HG02943 (cell line): Measurements from ENCODE around the gene RSRC1.
"Not testable (repeated sequence)": the region's sequence is repeated elsewhere in the genome, so short reads cannot be mapped to it uniquely, and the experiment has no call there.

ENCODE experiments used
- ATAC-seq: cut with Tn5 transposase; IDR thresholded peaks from one replicate; pipeline ENCODE4 v1.9.1; 2021; ENCODE audit warnings: mild to moderate bottlenecking, low read depth, moderate library complexity; ENCODE audit not compliant: unreplicated experiment

The RSRC1 gene

DNA sequence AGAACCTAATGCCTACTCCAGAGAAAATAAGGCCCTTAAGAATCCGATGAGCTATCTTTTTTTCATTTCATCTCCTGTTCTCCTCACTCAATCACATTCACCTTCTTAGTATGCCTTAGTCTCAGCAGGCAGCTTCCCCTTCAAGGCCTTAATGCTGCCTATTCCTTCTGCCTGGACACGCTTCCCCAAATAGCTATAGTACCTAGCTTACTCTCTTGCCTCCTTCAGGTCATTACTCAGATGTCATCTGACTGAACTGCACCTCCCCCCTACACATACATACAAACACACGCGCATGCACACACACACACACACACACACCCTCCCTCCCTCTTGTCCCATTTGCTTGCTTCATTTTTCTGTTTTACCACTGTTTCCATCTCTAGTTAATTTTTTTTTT is 269.6 kb downstream of the RSRC1 start:
- no peak for ATAC-seq

DNA sequence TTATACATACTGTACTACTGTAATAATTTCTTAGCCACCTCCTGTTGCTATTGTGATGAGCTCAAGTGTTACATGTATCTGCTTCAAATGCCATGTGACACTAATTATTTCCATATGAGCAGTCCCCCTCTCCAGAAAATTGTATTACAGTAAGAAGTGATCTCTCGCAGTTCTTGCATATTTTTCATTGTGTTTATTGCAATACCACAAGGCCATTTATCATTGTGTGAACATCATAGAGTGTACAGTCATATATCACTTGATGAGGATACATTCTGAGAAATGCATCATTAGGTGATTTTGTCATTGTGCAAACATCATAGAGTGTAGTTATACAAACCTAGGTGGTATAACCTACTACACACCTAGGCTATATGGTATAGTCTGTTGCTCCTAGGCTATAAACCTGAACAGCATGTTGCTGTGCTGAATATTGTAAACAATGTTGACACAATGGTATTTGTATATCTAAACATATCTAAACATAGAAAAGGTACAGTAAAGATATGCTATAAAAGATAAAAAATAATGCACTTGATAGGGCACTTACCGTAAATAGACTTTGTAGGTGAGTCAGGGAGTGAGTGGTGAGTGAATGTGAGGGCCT is 271.5 kb downstream of the RSRC1 start:
- ATAC-seq: no peak

DNA sequence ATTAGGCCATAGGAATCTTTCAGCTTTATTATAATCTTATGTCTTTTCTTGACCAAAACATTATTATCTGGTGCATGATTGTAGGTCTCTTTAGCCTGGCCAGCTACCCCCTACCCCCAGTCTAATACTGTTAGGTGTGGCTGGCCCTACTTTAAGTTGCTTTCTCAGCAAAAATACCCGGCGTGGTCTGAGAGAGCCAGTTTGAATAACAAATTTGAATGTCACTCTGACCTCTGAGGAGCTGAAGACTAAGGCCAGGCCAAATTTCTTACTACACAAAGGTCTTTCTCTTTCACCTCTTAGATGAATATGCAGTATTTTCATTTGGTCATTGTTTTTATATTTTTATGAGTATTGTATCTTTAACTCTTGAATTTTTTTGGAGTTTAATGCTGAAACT is 272.6 kb downstream of the RSRC1 start:
- no peak for ATAC-seq

DNA sequence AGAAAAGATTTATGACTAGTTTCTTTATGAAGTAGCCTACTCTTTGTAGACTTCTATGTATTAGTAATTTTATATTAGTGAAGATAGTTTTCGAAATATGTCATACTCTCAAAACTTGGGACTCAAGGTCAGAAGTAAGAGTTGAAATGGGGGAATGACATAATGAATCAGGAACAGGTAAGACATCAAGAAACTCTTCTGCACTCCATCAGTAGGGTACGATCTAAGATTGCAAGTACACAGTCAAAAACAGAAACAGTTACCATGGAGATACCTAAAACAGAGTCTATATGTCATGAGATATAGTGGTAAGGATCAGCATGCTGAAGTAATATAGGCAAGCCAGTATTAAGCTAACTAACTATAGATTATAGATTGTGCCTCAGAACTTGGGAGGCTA is 274.1 kb downstream of the RSRC1 start:
- no peak for ATAC-seq

DNA sequence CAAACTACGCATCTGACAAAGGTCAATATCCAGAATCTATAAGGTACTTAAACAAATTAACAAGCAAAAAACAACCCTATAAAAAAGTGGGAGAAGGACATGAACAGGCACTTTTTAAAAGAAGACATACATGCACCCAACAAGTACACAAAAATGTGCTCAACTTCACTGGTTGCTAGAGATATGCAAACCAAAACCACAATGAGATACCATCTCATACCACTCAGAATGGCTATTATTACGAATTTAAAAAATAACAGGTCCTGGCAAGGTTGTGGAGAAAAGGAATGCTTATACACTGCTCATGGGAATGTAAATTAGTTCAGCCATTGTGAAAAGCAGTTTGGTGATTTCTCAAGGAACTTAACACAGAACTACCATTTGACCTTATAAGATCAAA is 285.5 kb downstream of the RSRC1 start:
- no peak for ATAC-seq

DNA sequence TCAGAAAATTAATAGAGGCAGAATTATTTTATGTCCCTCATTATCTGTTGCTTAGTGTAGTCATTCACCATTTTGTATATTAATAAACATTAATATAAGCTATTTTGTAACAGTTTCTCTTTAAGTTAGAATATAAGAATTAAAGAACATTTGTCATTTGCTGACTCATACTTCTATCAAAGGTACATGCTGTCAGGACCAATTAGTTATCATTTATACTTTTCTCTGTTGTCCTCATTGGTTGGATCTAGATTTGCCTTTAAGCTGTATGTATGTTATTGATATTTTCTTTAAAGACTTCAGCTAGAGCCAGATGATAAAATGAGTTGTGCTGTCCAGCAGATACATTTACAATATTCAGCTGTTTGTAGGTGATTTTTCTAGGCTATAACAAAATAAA is 292.7 kb downstream of the RSRC1 start:
- ATAC-seq: no peak

DNA sequence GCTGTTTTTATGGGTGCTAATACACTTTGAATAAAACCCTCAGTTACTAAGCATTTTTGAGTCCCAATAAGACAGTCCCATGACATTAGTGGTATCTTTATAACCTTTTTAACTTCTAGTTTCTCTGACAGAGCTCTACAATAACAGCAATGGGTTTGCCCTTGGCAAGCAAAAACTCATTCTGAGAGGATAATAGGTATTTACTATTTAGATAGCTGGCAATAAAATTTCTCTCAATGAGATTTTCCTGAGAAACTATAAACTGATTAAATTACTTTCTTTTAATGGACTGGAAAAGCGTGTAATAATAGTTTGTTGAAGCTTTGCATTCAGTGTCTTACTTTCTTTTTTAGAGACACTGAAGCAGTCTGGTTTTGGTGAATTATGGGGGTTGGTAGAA is 293.1 kb downstream of the RSRC1 start:
- ATAC-seq: no peak

DNA sequence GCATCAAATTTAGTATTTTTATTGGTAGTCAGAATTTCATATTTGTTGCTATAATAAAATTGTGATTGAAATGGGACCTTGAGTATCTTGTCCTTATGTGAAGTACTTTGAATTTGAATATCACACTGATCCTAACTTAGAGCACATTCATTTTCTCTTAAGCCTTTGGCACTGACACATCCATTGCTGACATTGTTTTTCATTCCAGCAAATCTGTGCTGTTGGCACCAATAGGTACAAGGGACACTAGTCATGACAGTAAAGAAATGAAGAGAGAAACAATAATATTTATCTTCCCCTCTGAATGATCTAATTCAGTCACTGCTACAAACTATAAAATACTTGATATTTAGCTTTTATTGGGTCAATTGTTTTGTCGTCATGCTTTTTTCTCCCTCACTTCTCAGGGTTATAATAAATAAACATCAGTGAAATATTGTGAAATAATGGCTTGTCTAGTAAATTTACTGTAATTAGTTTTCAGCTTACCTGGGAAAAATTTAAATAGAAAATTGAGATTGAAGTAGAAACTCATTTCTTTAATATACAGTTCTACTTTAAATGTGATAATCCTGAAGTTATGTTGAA is 294.3 kb downstream of the RSRC1 start:
- no peak for ATAC-seq

DNA sequence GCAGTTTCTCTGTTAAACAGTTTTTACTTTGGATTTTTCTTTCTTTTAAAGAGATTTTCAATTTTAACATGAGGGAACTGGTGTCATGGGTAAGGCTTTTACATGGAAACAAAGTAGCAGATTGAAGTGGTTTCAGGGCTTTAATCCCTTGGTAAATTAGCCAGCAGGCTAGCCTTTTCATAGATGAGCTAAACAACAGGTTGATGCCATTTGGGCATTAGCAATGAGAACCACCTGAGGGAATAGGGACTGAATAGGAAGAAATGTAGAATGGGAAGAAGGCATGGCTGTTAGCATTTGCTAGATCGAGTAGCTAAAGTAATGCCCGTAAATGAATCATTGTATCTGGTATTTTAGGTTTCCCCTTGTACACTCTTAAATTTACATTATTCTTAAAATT is 295.6 kb downstream of the RSRC1 start:
- ATAC-seq: no peak

DNA sequence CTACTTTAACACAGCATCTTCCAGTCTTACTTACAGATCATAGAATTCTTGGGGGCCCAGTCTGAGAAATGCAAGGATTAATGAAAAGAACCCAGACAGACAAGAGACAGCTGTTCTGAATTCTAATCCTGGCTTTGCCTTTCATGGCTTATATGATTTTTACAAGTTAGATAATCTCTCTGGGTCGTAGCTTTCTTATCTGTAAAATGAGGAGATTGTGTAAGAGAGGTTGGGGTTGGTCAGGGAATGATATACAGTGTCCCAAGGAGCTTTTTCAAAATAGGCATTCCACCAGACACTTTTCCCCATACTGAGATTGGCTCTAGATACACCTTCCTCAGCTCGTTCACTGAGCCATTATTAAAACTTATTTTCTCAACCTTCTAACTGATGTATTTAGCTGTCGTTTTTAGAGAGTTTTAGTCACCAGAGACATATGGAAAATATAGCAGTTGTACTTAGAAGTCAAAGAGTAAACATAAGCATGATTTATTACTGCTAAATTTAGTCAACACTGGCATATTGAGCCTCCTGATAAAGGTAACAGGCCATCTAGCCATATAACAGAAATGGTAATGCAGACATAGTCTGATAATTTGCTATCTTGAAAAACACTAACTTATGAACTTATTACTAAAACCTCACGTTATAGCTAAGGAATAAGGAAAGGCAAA is 298.1 kb downstream of the RSRC1 start:
- ATAC-seq: no peak

DNA sequence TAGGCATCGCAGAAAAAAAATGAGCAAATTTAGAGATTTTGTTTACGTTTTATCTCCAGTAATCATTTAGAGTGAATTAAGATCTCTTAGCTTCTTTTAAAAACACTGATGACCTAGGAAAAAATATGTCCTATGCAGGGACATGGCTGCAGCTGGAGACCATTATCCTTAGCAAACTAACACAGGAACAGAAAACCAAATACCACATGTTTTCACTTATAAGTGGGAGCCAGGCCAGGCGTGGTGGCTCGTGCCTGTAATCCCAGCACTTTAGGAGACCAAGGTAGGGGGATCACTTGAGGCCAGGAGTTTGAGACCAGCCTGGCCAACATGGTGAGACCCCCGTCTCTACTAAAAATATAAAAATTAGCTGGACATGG is 298.6 kb downstream of the RSRC1 start:
- not testable (repeated sequence) for ATAC-seq

DNA sequence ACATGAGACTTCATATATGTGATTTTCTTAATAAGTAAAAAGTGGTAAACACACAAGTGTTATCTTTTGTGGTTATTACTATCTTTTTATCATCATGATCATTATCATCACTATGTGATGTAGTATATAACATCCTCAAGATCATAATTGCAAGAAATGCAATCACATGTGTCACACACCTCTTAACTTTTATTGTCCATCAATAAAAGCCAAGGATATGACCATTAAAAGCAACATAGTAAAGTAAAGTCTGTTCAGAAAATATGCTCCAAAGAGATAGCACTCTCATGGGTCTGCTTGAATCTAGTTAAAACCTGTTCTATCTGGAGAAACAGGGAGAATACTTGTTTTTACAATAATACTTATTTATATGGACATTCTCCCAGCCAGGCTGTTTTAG is 308.1 kb downstream of the RSRC1 start:
- no peak for ATAC-seq

DNA sequence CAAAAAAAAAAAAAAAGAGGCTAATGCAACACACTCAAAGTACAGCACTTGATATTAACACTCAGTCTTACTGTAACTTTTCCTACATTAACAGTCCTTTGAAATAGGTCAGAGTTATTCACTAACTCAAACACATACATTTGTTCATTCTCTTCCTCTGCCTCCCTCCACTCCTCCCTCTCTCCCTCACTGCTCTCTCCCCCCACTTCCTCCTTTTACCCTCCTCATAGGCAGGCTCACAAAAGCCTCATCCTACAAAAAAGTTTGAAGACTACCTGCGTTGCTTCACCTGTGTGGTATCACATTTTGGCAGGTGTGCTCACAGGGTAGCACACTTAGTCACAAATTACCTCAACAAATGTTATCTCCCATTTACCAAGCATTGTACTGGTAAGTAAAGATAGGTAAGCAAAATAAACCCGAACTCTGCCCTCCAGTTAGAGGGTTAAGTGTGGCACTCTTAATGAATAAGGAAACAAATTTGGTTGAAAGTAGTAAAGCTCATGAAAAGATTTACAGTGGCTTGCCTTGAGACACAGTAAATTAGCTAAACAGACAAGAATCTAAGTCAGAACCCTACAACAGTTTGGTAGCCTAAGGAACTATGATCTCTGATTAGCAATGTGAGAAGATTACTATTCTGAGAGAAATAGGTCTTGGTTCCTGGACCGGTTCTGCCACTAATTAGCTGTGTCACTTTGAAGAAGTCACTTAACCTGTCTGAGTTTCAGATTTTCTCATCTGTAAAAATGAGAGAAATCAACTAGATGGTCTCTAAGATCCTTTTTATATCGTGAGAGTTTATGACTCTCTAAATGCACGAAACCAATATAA is 310.1 kb downstream of the RSRC1 start:
- ATAC-seq: no peak

DNA sequence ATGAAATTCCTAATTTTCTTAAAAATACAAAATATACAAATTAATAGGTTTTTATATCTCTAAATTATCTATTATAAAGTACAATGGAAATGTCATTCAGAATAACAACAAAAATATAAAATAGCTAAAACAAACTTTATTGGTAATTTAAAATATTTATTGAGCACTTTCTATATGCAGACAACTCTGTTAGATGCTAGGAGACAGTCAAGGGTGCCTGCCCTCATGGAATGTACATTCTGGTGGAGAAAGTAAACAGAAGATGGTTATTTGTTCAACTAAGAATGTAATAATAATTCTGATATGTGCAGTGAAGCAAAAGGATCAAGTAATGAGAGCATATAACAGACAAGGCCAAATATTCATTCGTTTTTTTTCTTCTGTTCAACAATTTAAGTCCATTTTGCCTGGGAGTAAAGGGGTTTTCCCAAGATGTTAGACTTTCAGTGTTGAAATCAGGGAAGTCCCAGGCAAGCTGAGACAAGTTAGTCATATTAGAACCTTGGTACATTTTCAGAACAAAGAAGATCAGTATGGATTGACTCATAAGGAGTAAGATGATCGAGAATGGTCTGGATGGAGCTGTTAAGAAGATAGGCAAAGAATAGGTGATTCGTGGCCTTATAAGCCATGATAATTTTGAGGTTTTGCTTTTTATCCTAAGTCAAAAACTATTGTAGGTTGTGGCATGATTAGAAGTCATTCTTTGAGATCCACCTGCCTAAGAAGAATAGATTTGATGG is 310.9 kb downstream of the RSRC1 start:
- peak; percentile 89 for ATAC-seq

DNA sequence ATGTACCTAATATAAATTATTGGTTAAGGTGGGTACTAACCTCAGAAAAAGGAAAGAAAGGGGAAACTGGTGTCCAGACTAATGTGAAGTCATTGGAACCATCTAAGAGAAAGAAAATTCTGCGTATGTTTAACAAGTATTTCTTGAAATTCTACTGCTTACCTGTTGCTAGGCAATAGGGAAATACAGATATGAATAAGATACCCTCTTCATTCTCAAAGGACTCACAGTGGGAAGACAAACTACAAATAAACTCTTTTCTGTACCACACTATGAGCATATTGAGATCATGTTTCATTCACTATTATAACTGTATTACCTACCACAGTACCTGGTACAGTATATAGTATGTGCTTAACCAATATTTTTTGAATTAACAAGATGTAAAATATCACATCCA is 320.6 kb downstream of the RSRC1 start:
- no peak for ATAC-seq

DNA sequence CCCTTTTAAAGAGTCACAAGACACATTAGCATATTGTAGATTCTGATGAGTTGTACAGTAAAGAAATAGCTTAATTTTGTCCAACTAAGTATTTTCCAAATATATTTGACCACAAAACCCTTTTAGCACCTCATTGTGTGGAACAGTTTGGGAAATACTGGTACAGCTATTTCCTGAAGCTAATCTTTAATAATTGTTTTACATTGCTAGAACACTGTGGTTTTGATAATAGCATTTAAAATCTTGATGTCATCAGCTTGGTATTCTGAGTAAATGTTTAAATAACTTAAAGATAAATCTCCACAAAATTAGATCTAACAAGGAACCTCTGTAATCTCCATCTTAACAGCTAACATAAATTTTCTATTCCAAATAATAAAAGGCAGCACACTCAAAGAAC is 321.1 kb downstream of the RSRC1 start:
- ATAC-seq: no peak

DNA sequence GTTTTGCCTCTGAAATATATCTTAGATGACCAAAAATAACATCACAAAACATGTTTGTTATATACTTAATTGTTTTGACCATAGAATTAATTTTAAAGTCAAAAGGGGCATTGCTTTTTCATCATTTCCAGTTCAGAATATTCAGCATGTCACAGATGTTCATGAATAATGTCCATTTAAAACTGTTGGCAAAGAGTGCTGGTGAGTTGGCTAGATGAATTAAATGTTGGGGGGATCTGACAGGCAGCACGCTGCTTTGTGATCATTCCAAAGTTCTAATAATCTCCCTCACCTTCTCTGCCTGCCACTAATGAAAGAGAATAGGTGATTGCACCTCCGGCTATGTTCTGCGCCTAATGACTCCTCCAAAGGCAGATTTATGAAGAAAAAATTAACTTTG is 321.9 kb downstream of the RSRC1 start:
- ATAC-seq: no peak

DNA sequence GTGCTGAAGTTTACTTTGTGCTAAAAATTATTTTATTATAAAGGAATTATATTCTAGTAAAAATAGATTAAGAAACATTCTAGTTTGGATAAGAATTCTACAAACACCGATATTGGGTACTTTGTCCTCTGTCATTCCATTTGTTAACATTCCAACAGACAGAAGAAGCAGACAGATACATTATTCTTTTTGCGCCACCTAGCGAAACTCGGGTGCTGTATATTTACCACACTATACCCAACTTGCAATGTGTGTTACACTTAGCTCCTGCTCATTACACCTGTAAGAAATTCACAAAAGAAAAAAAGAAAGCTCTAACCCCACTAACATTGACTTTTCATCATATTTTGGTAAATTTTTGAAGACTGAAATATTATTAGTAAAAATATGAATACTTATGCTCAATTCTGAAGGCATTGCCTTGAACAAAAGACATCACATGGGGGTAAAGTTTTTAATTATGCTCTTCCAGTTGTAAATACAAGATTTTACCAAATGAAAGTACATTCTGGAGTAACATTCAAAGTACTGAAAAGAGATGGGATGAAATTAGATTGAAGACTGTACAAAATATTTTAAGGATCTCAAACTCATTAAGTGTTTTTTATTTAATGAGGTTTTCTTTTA is 324.6 kb downstream of the RSRC1 start:
- ATAC-seq: peak; percentile 89

DNA sequence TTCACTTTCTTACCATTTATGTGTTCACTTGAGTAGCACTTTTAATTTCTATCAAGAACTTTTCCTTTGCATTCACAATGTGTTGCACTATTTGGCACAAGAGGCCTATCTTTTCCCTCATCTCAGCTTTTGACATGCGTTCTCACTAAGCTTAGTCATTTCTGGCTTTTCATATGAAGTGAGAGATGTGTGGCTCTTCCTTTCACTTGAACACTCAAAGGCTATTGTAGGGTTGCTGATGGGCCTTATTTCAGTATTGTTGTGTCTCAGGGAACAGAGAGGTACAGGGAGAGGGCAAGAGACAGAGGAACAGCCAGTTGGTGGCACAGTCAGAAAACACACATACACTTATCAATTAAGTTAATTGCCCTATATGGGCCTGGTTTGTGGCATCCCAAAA is 333.7 kb downstream of the RSRC1 start:
- ATAC-seq: peak; percentile 81

DNA sequence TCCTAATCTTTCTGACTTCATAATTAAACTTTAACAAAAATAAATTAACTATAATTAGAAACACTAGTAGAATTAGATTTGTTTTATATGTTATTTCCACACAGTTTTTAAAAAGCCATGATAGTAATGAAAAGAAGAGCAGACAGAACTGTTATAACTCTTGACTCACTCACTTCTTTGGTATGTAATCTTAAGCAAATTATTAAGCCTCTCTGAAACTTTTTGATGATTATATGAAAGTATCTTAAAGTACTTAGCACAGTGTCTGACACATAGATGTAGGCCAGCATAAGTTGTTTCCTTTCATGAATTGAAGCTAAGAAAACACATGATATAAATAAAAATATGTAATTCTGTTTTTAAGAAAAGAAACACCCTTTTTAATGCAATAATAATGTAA is 337.5 kb downstream of the RSRC1 start:
- ATAC-seq: no peak
